Spinal cord (tissue), 10 donors: ENCODE results near the gene FBN2. TPM values are rescaled to one million over a fixed set of nuclear protein-coding genes. Genes with fewer than 3 reads are reported as not detected.
A peak's percentile ranks its signal among the peaks of the same experiment; 100 is the strongest.
"Not testable (repeated sequence)": the region's sequence is repeated elsewhere in the genome, so short reads cannot be mapped to it uniquely, and the experiment has no call there.

Experiments used
- DNase-seq, 6 donors: peaks; one replicate each; pipeline versions ENCODE4 v3.0.0 to v3.0.0-alpha.2; 2013 to 2015; ENCODE audit warnings: low spot score in 6 of 6, low read depth in 4 of 6
- H3K27ac ChIP-seq: one replicate; pipeline ENCODE4 v1.5.1; 2013; ENCODE audit warnings: low read depth, low read length, control low read depth
- H3K27me3 ChIP-seq: one replicate; pipeline ENCODE4 v1.6.1; 2013; ENCODE audit warnings: low read length; ENCODE audit not compliant: control insufficient read depth, insufficient read depth
- H3K36me3 ChIP-seq: one replicate; pipeline ENCODE4 v1.6.1; 2013; ENCODE audit warnings: low read length; ENCODE audit not compliant: control insufficient read depth, insufficient read depth
- H3K4me1 ChIP-seq: one replicate; pipeline ENCODE4 v1.6.1; 2013; ENCODE audit warnings: low read length; ENCODE audit not compliant: control insufficient read depth, insufficient read depth
- H3K4me3 ChIP-seq: one replicate; pipeline ENCODE4 v1.5.1; 2013; ENCODE audit warnings: low read depth, low read length, control low read depth
- H3K9me3 ChIP-seq: one replicate; pipeline ENCODE4 v1.6.1; 2013; ENCODE audit warnings: low read length; ENCODE audit not compliant: control insufficient read depth, insufficient read depth
- WGBS: methylation state at CpG from one replicate; pipeline ENCODE4 v1.1.5; 2013; ENCODE audit warnings: missing lambda C conversion rate; ENCODE audit not compliant: insufficient coverage; 5-methylcytosine and 5-hydroxymethylcytosine counted together
- polyA plus RNA-seq, 2 donors: library from polyadenylated mRNA; unstranded; fragments of 120-200 nt; gene quantifications; one replicate each; pipeline ENCODE4 v1.2.1, GENCODE V29; 2013; ENCODE audit not compliant: insufficient read length in 2 of 2
- total RNA-seq, 2 donors: library from RNA; depleted of rRNA in 1 of 2; stranded (reverse); fragments of 120-200 nt in 1 of 2; fragments of >200 nt in 1 of 2; gene quantifications; one replicate each; pipeline versions ENCODE4 v1.2.3 to v1.2.4, GENCODE V29; 2013 to 2014
- donor health status: healthy.

The FBN2 gene
- total and polyA plus RNA-seq, 4 donors = 11.9 to 134 (median 59.4) TPM

DNA sequence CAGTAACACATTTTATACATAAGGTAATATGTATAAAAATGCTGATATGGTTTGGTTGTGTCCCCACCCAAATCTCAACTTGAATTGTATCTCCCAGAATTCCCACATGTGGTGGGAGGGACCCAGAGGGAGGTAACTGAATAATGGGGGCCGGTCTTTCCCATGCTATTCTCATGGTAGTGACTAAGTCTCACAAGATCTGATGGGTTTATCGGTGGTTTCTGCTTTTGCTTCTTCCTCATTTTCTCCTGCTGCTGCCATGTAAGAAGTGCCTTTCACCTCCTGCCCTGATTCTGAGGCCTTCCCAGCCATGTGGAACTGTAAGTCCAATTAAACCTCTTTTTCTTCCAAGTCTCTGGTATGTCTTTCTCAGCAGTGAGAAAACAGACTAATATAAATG lies 137.3 kb downstream of the FBN2 start:
- not testable (repeated sequence) for H3K27me3 ChIP-seq, DNase-seq, H3K4me1 ChIP-seq, H3K36me3 ChIP-seq, H3K9me3 ChIP-seq, H3K4me3 ChIP-seq, H3K27ac ChIP-seq
- 100% methylated on average over 2 of the region's 2 CpGs for WGBS

GRCh38 chr5:128399111-128399510 lies 138.9 kb downstream of the FBN2 start:
- H3K4me1 ChIP-seq = no peaks in the 10 kb centered on the region
- H3K27ac ChIP-seq = no peak overlapping the region
- H3K27me3 ChIP-seq = no peaks in the 10 kb centered on the region
- no peaks in the 10 kb centered on the region for H3K9me3 ChIP-seq
- H3K36me3 ChIP-seq = no peaks in the 10 kb centered on the region
- DNase-seq = no peak
- no peak overlapping the region for H3K4me3 ChIP-seq
- no CpG with 5 or more reads among the region's 1 CpG for WGBS

DNA sequence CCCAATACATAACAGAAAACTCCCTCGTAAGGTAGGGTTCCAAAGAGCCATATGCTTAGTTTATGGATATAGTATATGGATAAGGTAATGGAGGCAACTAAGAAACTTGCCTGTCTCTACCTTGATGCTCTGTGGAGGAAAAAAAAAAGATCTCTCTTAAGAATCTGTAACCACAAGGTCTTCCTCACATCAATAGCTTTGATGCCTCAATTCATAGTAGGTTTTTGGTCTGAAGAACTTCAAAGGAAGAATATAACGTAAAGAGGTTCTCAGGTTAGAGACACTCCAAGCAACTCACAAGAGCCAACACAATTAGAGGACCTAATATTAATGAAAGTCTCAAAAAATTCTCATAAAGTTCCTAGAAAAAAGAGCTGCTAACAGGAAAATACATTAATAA lies 140.2 kb downstream of the FBN2 start:
- Histone ChIP-seq H3K27me3 (no peaks in the 10 kb centered on the region), H3K4me1 (no peaks in the 10 kb centered on the region), H3K4me3 (no peak overlapping the region), H3K36me3 (no peaks in the 10 kb centered on the region), H3K27ac (no peak overlapping the region), H3K9me3 (no peaks in the 10 kb centered on the region)
- DNase-seq = no peak
- WGBS = no CpG with 5 or more reads among the region's 2 CpGs

DNA sequence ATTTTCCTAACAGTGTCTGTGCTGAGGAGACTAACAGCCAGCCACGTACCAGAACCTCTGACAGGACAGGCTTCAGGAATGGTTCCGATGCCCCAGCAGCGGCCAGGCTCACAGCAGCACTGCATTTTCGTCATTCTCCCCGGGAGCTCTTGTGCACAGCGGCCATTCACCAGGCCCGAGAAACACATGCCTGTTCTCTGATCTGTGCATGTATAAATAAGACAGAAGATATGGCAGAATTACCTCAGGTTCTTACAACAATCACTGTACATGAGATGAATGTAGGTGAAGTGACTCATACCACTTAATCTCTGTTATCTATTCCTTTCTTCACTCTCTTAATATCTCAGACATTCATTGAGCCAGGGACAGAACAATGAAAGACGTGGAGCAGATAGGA lies 143.0 kb downstream of the FBN2 start:
- Histone ChIP-seq H3K36me3 (no peaks in the 10 kb centered on the region), H3K27me3 (no peaks in the 10 kb centered on the region), H3K9me3 (no peaks in the 10 kb centered on the region), H3K27ac (no peak overlapping the region), H3K4me3 (no peak overlapping the region), H3K4me1 (no peaks in the 10 kb centered on the region)
- WGBS = 94% methylated on average over 3 of the region's 8 CpGs
- no peak for DNase-seq

DNA sequence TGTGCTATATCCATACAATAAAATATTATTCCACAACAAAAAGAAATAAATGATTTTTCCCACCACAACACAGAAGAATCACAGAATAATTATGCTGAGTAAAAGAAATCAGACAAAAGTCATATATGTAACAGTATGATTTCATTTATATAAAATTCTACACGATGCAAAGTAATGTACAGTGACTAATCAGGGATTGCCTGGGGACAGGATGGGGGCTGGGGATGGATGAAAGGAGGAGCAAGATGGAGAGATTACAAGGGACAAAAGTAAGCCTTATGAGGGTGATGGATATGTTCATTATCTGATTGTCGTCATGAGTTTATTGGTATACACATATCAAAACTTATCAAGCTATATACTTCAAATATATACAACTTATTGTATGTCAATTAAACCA lies 154.0 kb downstream of the FBN2 start:
- no peak for DNase-seq
- Histone ChIP-seq H3K4me3 (no peak overlapping the region), H3K36me3 (no peaks in the 10 kb centered on the region), H3K27ac (no peak overlapping the region), H3K4me1 (no peaks in the 10 kb centered on the region), H3K9me3 (peaks cover 6% of the 10 kb centered on the region), H3K27me3 (no peaks in the 10 kb centered on the region)
- no CpG with 5 or more reads among the region's 2 CpGs for WGBS

GRCh38 chr5:128380337-128380736 lies 157.7 kb downstream of the FBN2 start:
- no peaks in the 10 kb centered on the region for H3K4me1 ChIP-seq
- DNase-seq = peak in 1 of 6 donors; percentile 46
- 43% methylated on average over 3 of the region's 3 CpGs for WGBS
- H3K4me3 ChIP-seq = no peak overlapping the region
- H3K27ac ChIP-seq = no peak overlapping the region
- H3K9me3 ChIP-seq = no peaks in the 10 kb centered on the region
- H3K27me3 ChIP-seq = no peaks in the 10 kb centered on the region
- H3K36me3 ChIP-seq = no peaks in the 10 kb centered on the region

DNA sequence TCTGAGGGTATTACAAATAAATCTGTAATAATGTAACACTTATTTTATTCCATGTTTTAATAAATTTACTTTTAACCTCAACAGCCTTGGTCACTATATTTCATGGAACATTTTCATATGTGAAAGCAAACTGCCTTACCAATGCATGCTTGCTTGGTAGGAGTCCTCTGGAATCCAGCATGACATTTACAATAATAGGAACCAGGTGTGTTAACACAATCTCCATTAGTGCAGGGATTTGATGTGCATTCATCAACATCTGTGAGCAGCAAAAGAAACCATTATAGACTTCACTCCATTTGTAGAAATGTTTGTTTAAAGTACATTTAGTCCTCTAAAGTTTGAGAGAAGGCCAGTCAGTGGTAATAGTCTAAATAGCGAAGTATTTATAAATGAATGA lies 159.4 kb downstream of the FBN2 start:
- WGBS = no CpG with 5 or more reads among the region's 1 CpG
- no peaks in the 10 kb centered on the region for H3K36me3 ChIP-seq

DNA sequence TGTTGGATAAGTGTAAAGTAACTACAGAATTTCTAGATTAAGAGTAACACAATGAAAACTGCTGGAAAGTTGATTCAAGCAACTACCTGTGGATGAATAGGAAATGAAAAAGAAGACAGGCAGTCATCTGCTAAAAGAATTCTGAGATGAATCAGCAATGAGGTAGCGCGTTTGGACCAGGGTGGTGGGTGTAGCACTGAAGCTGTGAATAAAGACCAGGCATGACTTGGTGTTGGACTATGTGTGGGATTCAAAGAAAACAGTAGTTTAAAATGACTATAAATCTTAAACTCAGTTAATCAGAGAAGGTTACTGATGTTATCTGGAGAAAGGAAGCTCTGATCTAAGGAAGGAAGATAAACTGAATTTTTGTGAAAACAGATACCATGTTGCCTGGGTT lies 159.8 kb downstream of the FBN2 start:
- no CpG with 5 or more reads among the region's 2 CpGs for WGBS
- Histone ChIP-seq H3K36me3 (no peaks in the 10 kb centered on the region), H3K4me3 (no peak overlapping the region), H3K27me3 (no peaks in the 10 kb centered on the region), H3K4me1 (no peaks in the 10 kb centered on the region), H3K27ac (no peak overlapping the region), H3K9me3 (no peaks in the 10 kb centered on the region)
- no peak for DNase-seq

More for the DNA sequence above, 159.4 kb downstream of the FBN2 start:
- no peak for DNase-seq
- H3K27ac ChIP-seq = no peak overlapping the region
- no peaks in the 10 kb centered on the region for H3K4me1 ChIP-seq
- no peak overlapping the region for H3K4me3 ChIP-seq
- no peaks in the 10 kb centered on the region for H3K27me3 ChIP-seq
- H3K9me3 ChIP-seq = no peaks in the 10 kb centered on the region

- no peaks in the 10 kb centered on the region for H3K4me1 ChIP-seq
- no CpG with 5 or more reads among the region's 1 CpG for WGBS
Measured at GRCh38 chr5:128376577-128376976, 161.5 kb downstream of the FBN2 start.

GRCh38 chr5:128366147-128366546 lies 171.9 kb downstream of the FBN2 start:
- WGBS = no CpG with 5 or more reads among the region's 3 CpGs
- Histone ChIP-seq H3K36me3 (no peaks in the 10 kb centered on the region), H3K27ac (no peak overlapping the region), H3K27me3 (no peaks in the 10 kb centered on the region), H3K4me3 (no peak overlapping the region), H3K4me1 (no peaks in the 10 kb centered on the region), H3K9me3 (no peaks in the 10 kb centered on the region)
- no peak for DNase-seq

More at GRCh38 chr5:128376577-128376976, 161.5 kb downstream of the FBN2 start:
- H3K27ac ChIP-seq = no peak overlapping the region
- no peaks in the 10 kb centered on the region for H3K27me3 ChIP-seq
- no peak overlapping the region for H3K4me3 ChIP-seq
- H3K36me3 ChIP-seq = no peaks in the 10 kb centered on the region
- no peaks in the 10 kb centered on the region for H3K9me3 ChIP-seq
- no peak for DNase-seq
